ENCODE results near the gene DKK3.

DKK3 gene

GRCh38 chr11:11931461-11932055 lies 76.9 kb downstream of the DKK3 start:
- DNase-seq = peak; percentile 43

- no peak for DNase-seq
Observed at GRCh38 chr11:11929920-11930319, 78.5 kb downstream of the DKK3 start.

GRCh38 chr11:11923828-11924227 lies 84.6 kb downstream of the DKK3 start:
- no peak for DNase-seq

- DNase-seq = no peak
Observed at GRCh38 chr11:11916981-11917399, 91.4 kb downstream of the DKK3 start.

- no peak for DNase-seq
Observed at GRCh38 chr11:11915625-11916024, 92.8 kb downstream of the DKK3 start.

GRCh38 chr11:11913395-11913794 lies 95.0 kb downstream of the DKK3 start:
- DNase-seq = no peak

All from activated CD4-positive, alpha-beta T cell treated with anti-CD3 and anti-CD28 coated beads, Interleukin-10, Interleukin-2, amounts not matched to agents 100 ng/mL and 50 ng/mL, durations not matched to agents 16 hours and 8 hours (primary cell).